SW480 (cell line): ENCODE results near the gene GNAQ.
"Not testable (repeated sequence)": the region's sequence is repeated elsewhere in the genome, so short reads cannot be mapped to it uniquely, and the experiment has no call there.

Source experiments
- DNase-seq: peaks from one replicate; pipeline ENCODE4 v3.0.0-alpha.2; 2016; ENCODE audit warnings: low spot score

GNAQ gene

GRCh38 chr9:77903666-77904285 is 127.8 kb downstream of the GNAQ start:
- no peak for DNase-seq

GRCh38 chr9:77901771-77902170 is 129.8 kb downstream of the GNAQ start:
- no peak for DNase-seq

- no peak for DNase-seq
Measured at GRCh38 chr9:77901018-77901417, 130.6 kb downstream of the GNAQ start.

- DNase-seq: no peak
Measured at GRCh38 chr9:77899679-77900354, 131.8 kb downstream of the GNAQ start.

GRCh38 chr9:77898864-77899263 is 132.7 kb downstream of the GNAQ start:
- no peak for DNase-seq

GRCh38 chr9:77896938-77897667 is 134.5 kb downstream of the GNAQ start:
- no peak for DNase-seq

- DNase-seq: no peak
Measured at GRCh38 chr9:77896269-77896937, 135.2 kb downstream of the GNAQ start.

- DNase-seq: no peak
Measured at GRCh38 chr9:77893706-77894105, 137.9 kb downstream of the GNAQ start.

GRCh38 chr9:77892955-77893514 is 138.6 kb downstream of the GNAQ start:
- DNase-seq: no peak

- no peak for DNase-seq
Measured at GRCh38 chr9:77892171-77892570, 139.4 kb downstream of the GNAQ start.

GRCh38 chr9:77891128-77891800 is 140.3 kb downstream of the GNAQ start:
- DNase-seq: no peak

GRCh38 chr9:77887662-77888061 is 143.9 kb downstream of the GNAQ start:
- no peak for DNase-seq

GRCh38 chr9:77885104-77885672 is 146.4 kb downstream of the GNAQ start:
- no peak for DNase-seq

- no peak for DNase-seq
Measured at GRCh38 chr9:77883846-77884771, 147.5 kb downstream of the GNAQ start.

- DNase-seq: no peak
Measured at GRCh38 chr9:77883133-77883532, 148.5 kb downstream of the GNAQ start.

GRCh38 chr9:77882294-77882693 is 149.3 kb downstream of the GNAQ start:
- DNase-seq: no peak

- DNase-seq: not testable (repeated sequence)
Measured at GRCh38 chr9:77881634-77882033, 150.0 kb downstream of the GNAQ start.

GRCh38 chr9:77881111-77881510 is 150.5 kb downstream of the GNAQ start:
- no peak for DNase-seq

GRCh38 chr9:77879437-77879943 is 152.1 kb downstream of the GNAQ start:
- no peak for DNase-seq

- not testable (repeated sequence) for DNase-seq
Measured at GRCh38 chr9:77878793-77879192, 152.8 kb downstream of the GNAQ start.
